Activated naive CD4-positive, alpha-beta T cell treated with anti-CD3 and anti-CD28 coated beads, Interleukin-2, amount 10 ng/mL, durations not matched to agents 7 days and 5 days (primary cell): ENCODE measurements around the gene PBRM1.
"Not testable (repeated sequence)": the region's sequence is repeated elsewhere in the genome, so short reads cannot be mapped to it uniquely, and the experiment has no call there.

Experiments used
- CTCF ChIA-PET: fragments of 350-600 bp; sonication (Branson Sonifier 250); formaldehyde crosslinking; loops from one replicate; lab custom pipeline; 2021; ENCODE audit warnings: antibody characterized with exemption; lab: Charles Lee
- DNase-seq: peaks from one replicate; pipeline ENCODE4 v3.0.0-alpha.2; 2020
- H3K27ac Mint-ChIP-seq: one replicate; pipeline ENCODE4 v1.8.0; 2021; ENCODE audit warnings: mild to moderate bottlenecking, moderate library complexity, mixed read lengths
- H3K27me3 Mint-ChIP-seq: one replicate; pipeline ENCODE4 v1.8.0; 2021; ENCODE audit warnings: mild to moderate bottlenecking, mixed read lengths
- H3K36me3 Mint-ChIP-seq: one replicate; pipeline ENCODE4 v1.8.0; 2021; ENCODE audit warnings: mixed read lengths
- H3K4me1 Mint-ChIP-seq: one replicate; pipeline ENCODE4 v1.8.0; 2021; ENCODE audit warnings: mixed read lengths
- H3K4me3 Mint-ChIP-seq: one replicate; pipeline ENCODE4 v1.8.0; 2021; ENCODE audit warnings: mild to moderate bottlenecking, moderate library complexity, mixed read lengths
- H3K9me3 Mint-ChIP-seq: one replicate; pipeline ENCODE4 v1.8.0; 2021; ENCODE audit warnings: mixed read lengths

PBRM1 gene

GRCh38 chr3:52685709-52686691 lies at the start of gene PBRM1, which contains the start of gene GNL3:
TSS of gene PBRM1 (minus strand) at chr3:52685913.
TSS of gene GNL3 (plus strand) at chr3:52686032. CDS start at chr3:52686093, 61 bp downstream.
- peaks cover 68% of the 10 kb centered on the region for H3K4me1 Mint-ChIP-seq
- peak within 1 kb of the TSS; percentile 97 for H3K27ac Mint-ChIP-seq

DNA sequence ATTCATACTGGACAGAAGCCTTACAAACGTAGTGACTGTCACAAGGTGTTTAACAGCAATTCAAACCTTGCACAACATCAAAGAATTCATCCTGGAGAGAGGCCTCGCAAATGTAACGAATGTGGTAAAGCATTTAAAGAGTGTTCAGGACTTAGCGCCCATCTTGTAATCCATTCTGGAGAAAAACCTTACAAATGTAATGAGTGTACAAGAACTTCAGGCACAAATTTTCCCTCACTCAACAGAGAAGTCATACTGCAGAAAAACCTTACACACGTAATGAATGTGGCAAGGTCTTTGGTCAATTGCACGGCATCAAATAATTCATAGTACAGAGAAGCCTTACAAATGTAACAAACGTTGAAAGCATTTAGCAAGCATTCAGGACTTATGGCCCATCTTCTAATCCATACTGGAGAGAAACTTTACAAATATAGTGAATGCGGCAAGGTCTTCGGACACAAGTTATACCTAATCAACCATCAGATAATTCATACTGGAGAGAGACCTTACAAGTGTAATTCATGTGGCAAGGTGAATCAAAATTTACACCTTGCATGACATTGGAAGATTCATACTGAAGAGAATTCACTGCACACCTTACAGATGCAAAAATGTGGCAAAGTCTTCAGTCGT lies 47.7 kb upstream of the PBRM1 start:
- Mint-ChIP-seq H3K4me1 (peaks cover 19% of the 10 kb centered on the region), H3K4me3 (no peak overlapping the region), H3K27me3 (no peaks in the 10 kb centered on the region), H3K9me3 (peaks cover 41% of the 10 kb centered on the region), H3K27ac (no peak overlapping the region), H3K36me3 (peaks cover 68% of the 10 kb centered on the region)
- no peak for DNase-seq
- CTCF ChIA-PET: no interaction called here

More at GRCh38 chr3:52685709-52686691, at the start of gene PBRM1, which contains the start of gene GNL3:
- Mint-ChIP-seq H3K36me3 (peaks cover 56% of the 10 kb centered on the region), H3K4me3 (peak within 1 kb of the TSS; percentile 89), H3K9me3 (no peaks in the 10 kb centered on the region), H3K27me3 (no peaks in the 10 kb centered on the region)
- DNase-seq: peak; percentile 94
- CTCF ChIA-PET: no interaction called here

DNA sequence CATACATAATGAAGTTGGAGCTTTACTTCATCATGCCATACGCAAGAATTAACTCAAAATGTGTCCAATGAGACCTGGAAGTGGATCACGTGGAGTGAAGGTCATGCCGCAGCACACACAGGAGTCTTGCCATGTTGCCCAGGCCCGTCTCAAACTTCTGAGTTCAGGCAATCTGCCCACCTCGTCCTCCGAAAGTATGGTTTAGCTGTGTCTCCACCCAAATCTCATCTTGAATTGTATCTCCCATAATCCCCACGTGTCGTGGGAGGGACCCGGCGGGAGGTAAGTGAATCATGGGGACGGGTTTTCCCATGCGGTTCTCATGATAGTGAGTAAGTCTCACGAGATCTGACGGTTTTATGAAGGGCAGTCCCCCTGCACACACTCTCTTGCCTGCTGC lies 45.9 kb upstream of the PBRM1 start:
- CTCF ChIA-PET: interaction anchor here (1.4 kb wide), 1 partner anchor 10 kb away, joined by 3 read pairs; no protein-coding TSS in a partner anchor
- Mint-ChIP-seq H3K4me1 (peaks cover 19% of the 10 kb centered on the region), H3K27ac (no peak overlapping the region), H3K4me3 (no peak overlapping the region), H3K9me3 (peaks cover 46% of the 10 kb centered on the region), H3K27me3 (no peaks in the 10 kb centered on the region), H3K36me3 (peaks cover 70% of the 10 kb centered on the region)
- DNase-seq: no peak

DNA sequence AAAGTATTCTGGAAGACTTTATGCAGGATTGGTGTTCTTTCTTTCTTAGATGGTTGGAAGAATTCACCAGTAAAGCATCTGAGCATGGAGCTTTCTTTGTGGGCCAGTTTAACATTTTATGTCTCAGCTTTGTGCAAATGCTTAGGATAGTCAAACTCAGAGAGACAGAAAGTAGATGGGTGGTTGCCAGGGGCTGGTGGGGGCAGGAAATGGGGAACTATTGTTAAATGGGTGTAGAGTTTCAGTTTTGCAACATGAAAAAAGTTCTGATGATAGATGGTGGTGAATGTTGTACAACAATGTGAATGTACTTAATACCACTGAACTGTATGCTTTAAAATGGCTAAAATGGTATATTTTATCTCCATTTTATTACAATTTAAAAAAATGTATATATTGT lies 45.0 kb upstream of the PBRM1 start:
- Mint-ChIP-seq H3K36me3 (peaks cover 69% of the 10 kb centered on the region), H3K4me3 (peak overlapping the region; percentile 3), H3K4me1 (peaks cover 19% of the 10 kb centered on the region), H3K27ac (peak overlapping the region; percentile 61), H3K9me3 (peaks cover 46% of the 10 kb centered on the region), H3K27me3 (no peaks in the 10 kb centered on the region)
- DNase-seq: peak; percentile 52
- CTCF ChIA-PET: interaction anchor here (1.4 kb wide), 1 partner anchor 11 kb away, joined by 3 read pairs; no protein-coding TSS in a partner anchor

DNA sequence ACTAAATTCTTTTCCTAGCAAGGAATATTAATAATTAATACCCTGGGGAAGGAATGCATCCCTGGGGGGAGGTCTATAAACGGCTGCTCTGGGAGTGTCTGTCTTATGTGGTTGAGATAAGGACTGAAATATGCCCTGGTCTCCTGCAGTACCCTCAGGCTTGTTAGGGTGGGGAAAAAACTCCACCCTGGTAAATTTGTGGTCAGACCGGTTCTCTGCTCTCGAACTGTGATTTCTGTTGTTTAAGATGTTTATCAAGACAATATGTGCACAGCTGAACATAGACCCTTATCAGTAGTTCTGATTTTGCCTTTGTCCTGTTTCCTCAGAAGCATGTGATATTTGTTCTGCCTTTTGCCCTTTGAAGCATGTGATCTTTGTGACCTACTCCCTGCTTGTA lies 43.0 kb upstream of the PBRM1 start:
- Mint-ChIP-seq H3K4me1 (peaks cover 19% of the 10 kb centered on the region), H3K9me3 (peaks cover 44% of the 10 kb centered on the region), H3K36me3 (peaks cover 55% of the 10 kb centered on the region)
- CTCF ChIA-PET, DNase-seq, H3K27ac Mint-ChIP-seq, H3K27me3 Mint-ChIP-seq, H3K4me3 Mint-ChIP-seq: not testable (repeated sequence)

DNA sequence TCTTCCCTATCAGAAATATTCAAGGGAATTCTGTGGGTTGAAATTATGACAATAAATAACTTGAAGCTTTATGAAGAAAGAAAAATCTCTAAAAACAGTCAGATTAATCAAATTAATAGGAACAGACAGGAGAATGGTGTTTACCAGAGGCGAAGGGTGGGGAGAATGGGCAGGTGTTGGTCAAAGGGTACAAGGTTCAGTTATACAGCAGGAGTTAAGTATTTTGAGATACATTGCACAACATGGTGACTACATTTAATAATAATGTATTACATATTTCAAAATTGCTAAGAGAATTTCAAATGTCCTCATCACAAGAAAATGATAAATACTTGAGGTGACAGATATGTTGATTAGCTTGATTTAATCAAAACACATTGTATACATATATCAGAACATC lies 38.8 kb upstream of the PBRM1 start:
- Mint-ChIP-seq H3K36me3 (peaks cover 27% of the 10 kb centered on the region), H3K9me3 (peaks cover 19% of the 10 kb centered on the region), H3K4me1 (peaks cover 35% of the 10 kb centered on the region), H3K27me3 (no peaks in the 10 kb centered on the region), H3K4me3 (no peak overlapping the region), H3K27ac (no peak overlapping the region)
- DNase-seq: no peak
- CTCF ChIA-PET: interaction anchor here (0.6 kb wide), 1 partner anchor 17 kb away, joined by 4 read pairs; no protein-coding TSS in a partner anchor

- DNase-seq: no peak
- Mint-ChIP-seq H3K4me3 (no peak overlapping the region), H3K27ac (no peak overlapping the region), H3K36me3 (peaks cover 26% of the 10 kb centered on the region), H3K27me3 (no peaks in the 10 kb centered on the region), H3K4me1 (peaks cover 35% of the 10 kb centered on the region), H3K9me3 (peaks cover 18% of the 10 kb centered on the region)
- CTCF ChIA-PET: no interaction called here
Observed at GRCh38 chr3:52723935-52724334, 38.2 kb upstream of the PBRM1 start.

- Mint-ChIP-seq H3K27ac (peak overlapping the region; percentile 92), H3K27me3 (no peaks in the 10 kb centered on the region), H3K36me3 (peaks cover 22% of the 10 kb centered on the region), H3K4me3 (no peak overlapping the region), H3K9me3 (peaks cover 10% of the 10 kb centered on the region), H3K4me1 (peaks cover 35% of the 10 kb centered on the region)
- no peak for DNase-seq
- CTCF ChIA-PET: no interaction called here
Observed at GRCh38 chr3:52722491-52722890, 36.8 kb upstream of the PBRM1 start.

GRCh38 chr3:52721730-52722008 lies 36.0 kb upstream of the PBRM1 start:
- no peak for DNase-seq
- H3K36me3 Mint-ChIP-seq: peaks cover 21% of the 10 kb centered on the region
- H3K27ac Mint-ChIP-seq: peak overlapping the region; percentile 92
- H3K4me1 Mint-ChIP-seq: peaks cover 35% of the 10 kb centered on the region
- H3K4me3 Mint-ChIP-seq: no peak overlapping the region
- H3K9me3 Mint-ChIP-seq: peaks cover 10% of the 10 kb centered on the region
- CTCF ChIA-PET: interaction anchor here (0.6 kb wide), 1 partner anchor 33 kb away, joined by 3 read pairs; no protein-coding TSS in a partner anchor
- H3K27me3 Mint-ChIP-seq: no peaks in the 10 kb centered on the region

DNA sequence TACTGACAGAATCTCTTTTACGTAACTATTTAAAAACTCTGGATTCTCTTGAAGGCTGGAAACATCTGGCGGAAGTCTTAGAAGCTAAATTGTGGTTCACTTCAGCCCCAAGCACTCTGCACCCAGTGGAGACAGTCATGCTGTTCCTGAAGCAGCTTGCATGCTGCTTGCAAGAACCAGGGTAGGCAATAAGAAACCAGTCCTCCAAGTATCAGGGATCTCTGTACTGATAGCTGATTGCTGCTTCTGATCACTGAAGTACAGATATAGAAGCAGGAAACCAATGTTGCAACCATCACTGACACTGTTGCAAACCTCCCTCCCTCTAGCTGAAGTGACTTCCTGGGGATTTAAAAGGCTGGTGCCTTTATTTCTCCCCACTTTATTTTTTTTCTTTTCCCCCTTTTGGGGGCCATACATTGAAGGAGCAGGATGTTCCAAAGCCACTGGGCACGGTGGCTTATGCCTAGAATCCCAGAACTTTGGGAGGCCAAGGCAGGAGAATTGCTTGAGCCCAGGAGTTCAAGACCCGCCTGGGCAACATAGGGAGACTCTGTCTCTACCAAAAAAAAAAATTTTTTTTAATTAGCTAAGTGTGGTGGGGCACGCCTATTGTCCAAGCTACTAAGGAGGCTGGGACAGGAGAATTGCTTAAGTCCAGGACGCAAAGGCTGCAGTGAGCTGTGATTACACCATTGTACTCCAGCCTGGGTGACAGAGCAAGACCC lies 35.5 kb upstream of the PBRM1 start:
- H3K4me3 Mint-ChIP-seq: no peak overlapping the region
- peak overlapping the region; percentile 92 for H3K27ac Mint-ChIP-seq
- H3K36me3 Mint-ChIP-seq: peaks cover 21% of the 10 kb centered on the region
- H3K9me3 Mint-ChIP-seq: peaks cover 10% of the 10 kb centered on the region
- peak; percentile 62 for DNase-seq
- H3K27me3 Mint-ChIP-seq: no peaks in the 10 kb centered on the region
- H3K4me1 Mint-ChIP-seq: peaks cover 35% of the 10 kb centered on the region
- CTCF ChIA-PET: interaction anchor here (0.6 to 0.7 kb wide), 2 partner anchors 33 to 66 kb away, joined by 3 read pairs; no protein-coding TSS in a partner anchor

GRCh38 chr3:52719618-52720017 lies 33.9 kb upstream of the PBRM1 start:
- no peak overlapping the region for H3K4me3 Mint-ChIP-seq

DNA sequence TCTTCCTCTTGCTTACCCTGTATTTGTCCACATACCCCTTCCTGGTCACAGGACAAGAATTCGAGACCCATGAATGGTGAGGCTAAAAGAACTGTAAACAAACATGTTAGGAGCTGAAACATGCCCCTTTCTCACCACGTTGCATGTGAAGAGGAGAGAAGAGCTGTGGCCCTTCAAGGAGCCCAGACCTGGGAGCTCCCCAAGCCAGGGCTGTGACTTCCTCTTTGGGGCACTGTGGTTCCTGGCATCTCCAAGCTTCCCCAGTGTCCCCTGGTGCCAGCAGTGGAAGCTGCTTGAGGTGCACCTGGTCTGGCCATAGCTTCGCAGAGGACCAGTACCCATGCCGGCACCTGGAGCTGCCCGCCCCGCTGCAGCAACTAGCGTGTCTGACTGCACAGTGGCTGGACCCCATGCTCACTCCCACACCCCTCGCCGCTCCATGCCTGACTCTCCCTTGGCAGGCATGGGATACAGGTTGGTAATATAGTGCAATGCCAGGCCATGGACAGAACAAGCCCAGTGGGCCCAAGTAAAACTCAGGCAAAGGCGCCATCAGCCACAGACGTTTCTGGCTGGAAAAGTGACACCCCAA lies 30.1 kb upstream of the PBRM1 start:
- Mint-ChIP-seq H3K4me1 (peaks cover 13% of the 10 kb centered on the region), H3K36me3 (peaks cover 24% of the 10 kb centered on the region), H3K9me3 (peaks cover 9% of the 10 kb centered on the region), H3K27me3 (no peaks in the 10 kb centered on the region), H3K27ac (peak overlapping the region; percentile 19), H3K4me3 (no peak overlapping the region)
- no peak for DNase-seq
- CTCF ChIA-PET: no interaction called here

More at GRCh38 chr3:52719618-52720017, 33.9 kb upstream of the PBRM1 start:
- Mint-ChIP-seq H3K4me1 (peaks cover 35% of the 10 kb centered on the region), H3K36me3 (peaks cover 18% of the 10 kb centered on the region), H3K27me3 (no peaks in the 10 kb centered on the region), H3K27ac (peak overlapping the region; percentile 84), H3K9me3 (peaks cover 10% of the 10 kb centered on the region)
- CTCF ChIA-PET: interaction anchor here (1.1 kb wide), 1 partner anchor 13 kb away, joined by 4 read pairs; no protein-coding TSS in a partner anchor
- no peak for DNase-seq
